K562 (cell line): ENCODE data around the gene SEC24C. TPM values are rescaled to one million over a fixed set of nuclear protein-coding genes. Genes with fewer than 3 reads are reported as not detected.
"Not testable (repeated sequence)": the region's sequence is repeated elsewhere in the genome, so short reads cannot be mapped to it uniquely, and the experiment has no call there.

Experiments used
- ATAC-seq: fragments of 200-7000 bp; cut with Tn5 transposase; 3 replicates; pipeline ENCODE4 v1.9.1; 2020; ENCODE audit warnings: moderate library complexity
- BruUV-seq: library from RNA; stranded (reverse); fragments of 400-500 nt; replicated peaks from 2 replicates; lab custom pipeline; 2021; lab: Mats Ljungman, UMichigan
- CTCF ChIA-PET: fragments of 300-600 bp; formaldehyde crosslinking; extraction: SDS; loops from one replicate; lab custom pipeline; 2021; ENCODE audit warnings: low intra/inter-chr PET ratio; lab: Yijun Ruan, JAX
- POLR2A ChIA-PET: fragments of 300-600, 350-650 bp; sonication (Branson Sonifier 250); formaldehyde crosslinking; extraction: SDS; loops from one replicate; lab custom pipeline; 2021; ENCODE audit warnings: antibody characterized with exemption, inconsistent platforms; lab: Yijun Ruan, JAX
- DNase-seq, 4 experiments: peaks; one replicate each; pipeline versions ENCODE4 v3.0.0 to v3.0.0-alpha.2; 2011 to 2018; ENCODE audit warnings: low spot score in 3 of 4, mixed read lengths in 3 of 4; ENCODE audit errors: extremely low read depth in 1 of 4
- FAIRE-seq: peaks from 2 replicates; lab custom pipeline; 2011; peaks lifted over from hg19 to GRCh38; lab: Jason Lieb, UNC
- H2AFZ ChIP-seq: 2 replicates; pipeline ENCODE4 v1.6.0; 2011; ENCODE audit warnings: low read depth, low read length, control low read depth, inconsistent platforms
- H3K27ac ChIP-seq: fragments of 200-600 bp; 3 replicates; pipeline ENCODE4 v1.8.0; 2011; ENCODE audit warnings: low read depth, mild to moderate bottlenecking, control low read depth, inconsistent platforms, low read length, moderate library complexity, mixed read lengths; ENCODE audit errors: extremely low read depth
- H3K27me3 ChIP-seq, 2 experiments: fragments of 300-600 bp in 1 of 2; 2 replicates in 1 of 2; 3 replicates in 1 of 2; pipeline versions ENCODE4 v1.6.0 to v1.8.0; 2011; ENCODE audit warnings: inconsistent platforms in 2 of 2, low read length in 2 of 2, mild to moderate bottlenecking in 1 of 2, mixed read lengths in 1 of 2, moderate library complexity in 1 of 2; ENCODE audit not compliant: control insufficient read depth in 2 of 2, insufficient read depth in 2 of 2
- H3K36me3 ChIP-seq: fragments of 300-600 bp; 3 replicates; pipeline ENCODE4 v1.8.0; 2011; ENCODE audit warnings: mild to moderate bottlenecking, low read length, inconsistent platforms; ENCODE audit not compliant: control insufficient read depth, insufficient read depth
- H3K4me1 ChIP-seq, 2 experiments: fragments of 200-600 bp in 1 of 2; replicated peaks in 1 of 2; 2 replicates in 1 of 2; 3 replicates in 1 of 2; pipeline versions ENCODE4 v1.5.1 to v1.8.0; 2011; ENCODE audit warnings: inconsistent platforms in 2 of 2, low read length in 2 of 2, mild to moderate bottlenecking in 1 of 2, mixed read lengths in 1 of 2, moderate library complexity in 1 of 2; ENCODE audit not compliant: control insufficient read depth in 2 of 2, insufficient read depth in 2 of 2
- H3K4me2 ChIP-seq: 2 replicates; pipeline ENCODE4 v1.6.1; 2011; ENCODE audit warnings: low read length, control low read depth, inconsistent platforms, mixed read lengths; ENCODE audit not compliant: insufficient read depth
- H3K4me3 ChIP-seq: fragments of 200-600 bp; sonication (generic), shearing (Covaris generic); 2 replicates; pipeline ENCODE4 v1.5.1; 2016; ENCODE audit warnings: control low read depth, inconsistent platforms
- H3K79me2 ChIP-seq: fragments of 200-600 bp; 3 replicates; pipeline ENCODE4 v1.8.0; 2011; ENCODE audit warnings: low read length, inconsistent platforms; ENCODE audit not compliant: control insufficient read depth, insufficient read depth
- H3K9ac ChIP-seq, 2 experiments: 2 replicates each; pipeline versions ENCODE4 v1.6.0 to v1.6.1; 2011; ENCODE audit warnings: low read depth in 2 of 2, low read length in 2 of 2, control low read depth in 1 of 2, inconsistent platforms in 1 of 2, mild to moderate bottlenecking in 1 of 2, mixed read lengths in 1 of 2; ENCODE audit not compliant: insufficient read depth in 1 of 2
- H3K9me1 ChIP-seq: one replicate; pipeline ENCODE4 v1.6.0; 2011; ENCODE audit warnings: inconsistent platforms, mild to moderate bottlenecking, low read length, moderate library complexity; ENCODE audit not compliant: control insufficient read depth, insufficient read depth
- H3K9me3 ChIP-seq: replicated peaks from 2 replicates; pipeline ENCODE4 v1.5.1; 2011; ENCODE audit warnings: low read depth, low read length, inconsistent platforms; ENCODE audit not compliant: control insufficient read depth, insufficient read depth
- H4K20me1 ChIP-seq: replicated peaks from 2 replicates; pipeline ENCODE4 v1.6.1; 2011; ENCODE audit warnings: low read length, inconsistent platforms, mixed read lengths; ENCODE audit not compliant: control insufficient read depth, insufficient read depth
- PHB2 ChIP-seq: fragments of 450-650 bp; IDR thresholded peaks from 2 replicates; pipeline ENCODE4 v1.6.1; 2017; ENCODE audit warnings: low read depth
- WGBS: fragments of 100-300 bp; shearing (Covaris generic); methylation state at CpG from one replicate; pipeline ENCODE4 v1.1.6; 2016; ENCODE audit warnings: low coverage, mixed read lengths; ENCODE audit not compliant: insufficient coverage; ENCODE audit errors: missing lambda C conversion rate; 5-methylcytosine and 5-hydroxymethylcytosine counted together
- in situ Hi-C: fragments of 300-500 bp; cut with MboI; formaldehyde crosslinking; loops from 4 replicates; pipeline ENCODE4 v1.15.0; 2018; ENCODE audit warnings: inconsistent platforms, mixed read lengths
- intact Hi-C: fragments of 100-400 bp; cut with micrococcal nuclease; formaldehyde crosslinking; loops from 2 replicates; pipeline ENCODE4 v1.14.2; 2022
- polyA plus RNA-seq, 8 experiments: library from polyadenylated mRNA; depleted of rRNA in 4 of 8; stranded (reverse) in 5 of 8; unstranded in 3 of 8; fragments of >200 nt; fragmentation: Nextera tagmentation in 2 of 8; fragmentation: Illumina TruSeq in 1 of 8; extraction: Ambion mirVana in 2 of 8; extraction: Trizol in 1 of 8; gene quantifications; 2 replicates each; pipeline versions ENCODE4 v1.2.1 to v1.2.3, GENCODE V29; 2011 to 2014; ENCODE audit warnings: inconsistent platforms in 1 of 8, missing spikeins in 1 of 8
- total RNA-seq, 7 experiments: library from RNA; depleted of rRNA in 6 of 7; stranded (reverse); fragments of >200 nt in 6 of 7; fragmentation: Illumina TruSeq in 2 of 7; extraction: Trizol in 2 of 7; gene quantifications; 2 replicates each; pipeline versions ENCODE4 v1.2.1 to v1.2.3, GENCODE V29; 2011 to 2021; ENCODE audit warnings: low replicate concordance in 1 of 7
- TF ChIP-seq, protein P1 (sequence below): fragments of 250-450 bp; sonication (Bioruptor Pico); IDR thresholded peaks from 2 replicates; pipeline ENCODE4 v1.5.0; 2020; ENCODE audit warnings: mild to moderate bottlenecking

SEC24C gene
- total and polyA plus RNA-seq, 9 of the 15 experiments (the other 6 are each of a cell fraction or from before 2014, with no cell fraction given) = 19.0 to 115 (median 70.5) TPM

DNA sequence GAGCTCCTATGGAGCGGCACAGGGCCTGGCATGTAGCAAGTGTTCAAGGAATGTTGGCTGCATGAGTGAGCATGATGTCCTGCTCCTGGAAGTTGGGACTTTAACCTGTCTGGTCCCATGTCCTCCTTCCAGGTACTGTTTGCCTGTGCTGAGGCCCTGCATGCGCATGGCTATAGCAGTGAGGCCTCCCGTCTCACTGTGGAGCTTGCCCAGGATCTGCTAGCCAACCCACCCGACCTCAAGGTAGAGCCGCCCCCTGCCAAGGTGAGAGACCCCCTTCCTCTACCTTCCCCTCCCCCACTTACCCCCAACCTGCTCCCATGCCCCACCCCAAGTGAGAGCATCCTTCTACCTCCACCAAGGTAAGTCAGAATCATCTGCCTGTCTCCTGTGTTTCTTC lies 49.3 kb downstream of the SEC24C start (continued):
- TF ChIP-seq PHB2 = no peak
- TF ChIP-seq, protein P1, sequence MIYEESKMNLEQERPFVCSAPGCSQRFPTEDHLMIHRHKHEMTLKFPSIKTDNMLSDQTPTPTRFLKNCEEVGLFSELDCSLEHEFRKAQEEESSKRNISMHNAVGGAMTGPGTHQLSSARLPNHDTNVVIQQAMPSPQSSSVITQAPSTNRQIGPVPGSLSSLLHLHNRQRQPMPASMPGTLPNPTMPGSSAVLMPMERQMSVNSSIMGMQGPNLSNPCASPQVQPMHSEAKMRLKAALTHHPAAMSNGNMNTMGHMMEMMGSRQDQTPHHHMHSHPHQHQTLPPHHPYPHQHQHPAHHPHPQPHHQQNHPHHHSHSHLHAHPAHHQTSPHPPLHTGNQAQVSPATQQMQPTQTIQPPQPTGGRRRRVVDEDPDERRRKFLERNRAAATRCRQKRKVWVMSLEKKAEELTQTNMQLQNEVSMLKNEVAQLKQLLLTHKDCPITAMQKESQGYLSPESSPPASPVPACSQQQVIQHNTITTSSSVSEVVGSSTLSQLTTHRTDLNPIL (CRISPR knock-in tag) = no peak

DNA sequence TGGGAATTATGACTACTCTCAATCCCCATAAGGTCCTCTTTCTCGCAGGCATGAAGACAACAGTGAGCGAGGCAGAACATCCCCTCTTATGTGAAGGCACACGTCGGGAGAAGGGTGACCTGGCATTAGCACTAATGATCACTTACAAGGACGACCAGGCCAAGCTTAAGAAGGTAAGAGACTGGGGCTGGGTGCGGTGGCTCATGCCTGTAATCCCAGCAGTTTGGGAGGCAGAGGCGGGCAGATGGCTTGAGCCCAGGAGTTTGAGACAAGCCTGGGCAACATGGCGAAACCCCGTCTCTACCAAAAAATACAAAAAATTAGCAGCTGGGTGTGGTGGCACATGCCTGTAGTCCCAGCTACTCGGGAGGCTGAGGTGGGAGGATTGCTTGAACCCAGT lies 51.3 kb downstream of the SEC24C start:
- POLR2A ChIA-PET = interaction anchor here (0.7 to 9.0 kb wide), 7 partner anchors 10 to 145 kb away, joined by 3 to 61 read pairs (median 7); partner anchors contain the start of genes CHCHD1 and ZSWIM8
- H3K79me2 ChIP-seq, in situ Hi-C loops, ATAC-seq, DNase-seq, H3K9ac ChIP-seq, H4K20me1 ChIP-seq, H3K27ac ChIP-seq, H2AFZ ChIP-seq, H3K27me3 ChIP-seq, H3K9me1 ChIP-seq, intact Hi-C loops, H3K4me1 ChIP-seq, H3K9me3 ChIP-seq, FAIRE-seq, BruUV-seq, H3K4me2 ChIP-seq, CTCF ChIA-PET, H3K4me3 ChIP-seq: not testable (repeated sequence)
- WGBS = 84% methylated on average over 10 of the region's 10 CpGs
- peaks cover 89% of the 10 kb centered on the region; the same call in 2 of the 3 replicates for H3K36me3 ChIP-seq
